C4-2B (cell line): ENCODE measurements around the gene CDKN1A.

Experiments used
- ZFX ChIP-seq: fragments of 450-650 bp; IDR thresholded peaks from 2 replicates; pipeline ENCODE4 v1.6.1; 2017
- TF ChIP-seq, protein P1 (sequence below): fragments of 450-650 bp; conservative IDR thresholded peaks from 2 replicates; pipeline ENCODE4 v1.5.1; 2017; ENCODE audit warnings: mild to moderate bottlenecking

DNA sequence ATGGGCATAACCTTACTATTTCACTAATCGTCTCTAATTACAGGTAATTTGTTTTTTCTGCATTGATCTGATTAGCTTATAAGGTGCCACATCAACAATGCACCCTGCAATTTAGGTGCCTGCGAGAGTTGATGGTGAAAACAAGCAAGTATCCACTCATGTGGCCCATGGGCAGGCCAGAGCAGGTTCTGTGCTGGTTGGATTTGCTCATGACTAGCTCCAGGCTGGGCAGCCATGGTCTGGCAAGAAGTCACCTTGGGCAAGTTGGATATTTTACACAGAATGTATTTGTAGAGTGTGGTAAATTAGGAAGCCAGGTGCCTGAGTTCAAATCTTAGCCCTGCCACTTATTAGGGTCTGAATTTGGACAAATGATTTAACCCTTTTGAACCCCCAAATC is 44.4 kb downstream of the CDKN1A start:
- TF ChIP-seq, protein P1, sequence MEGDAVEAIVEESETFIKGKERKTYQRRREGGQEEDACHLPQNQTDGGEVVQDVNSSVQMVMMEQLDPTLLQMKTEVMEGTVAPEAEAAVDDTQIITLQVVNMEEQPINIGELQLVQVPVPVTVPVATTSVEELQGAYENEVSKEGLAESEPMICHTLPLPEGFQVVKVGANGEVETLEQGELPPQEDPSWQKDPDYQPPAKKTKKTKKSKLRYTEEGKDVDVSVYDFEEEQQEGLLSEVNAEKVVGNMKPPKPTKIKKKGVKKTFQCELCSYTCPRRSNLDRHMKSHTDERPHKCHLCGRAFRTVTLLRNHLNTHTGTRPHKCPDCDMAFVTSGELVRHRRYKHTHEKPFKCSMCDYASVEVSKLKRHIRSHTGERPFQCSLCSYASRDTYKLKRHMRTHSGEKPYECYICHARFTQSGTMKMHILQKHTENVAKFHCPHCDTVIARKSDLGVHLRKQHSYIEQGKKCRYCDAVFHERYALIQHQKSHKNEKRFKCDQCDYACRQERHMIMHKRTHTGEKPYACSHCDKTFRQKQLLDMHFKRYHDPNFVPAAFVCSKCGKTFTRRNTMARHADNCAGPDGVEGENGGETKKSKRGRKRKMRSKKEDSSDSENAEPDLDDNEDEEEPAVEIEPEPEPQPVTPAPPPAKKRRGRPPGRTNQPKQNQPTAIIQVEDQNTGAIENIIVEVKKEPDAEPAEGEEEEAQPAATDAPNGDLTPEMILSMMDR = no peak
- TF ChIP-seq ZFX = no peak
